Stomach (tissue), 4 donors: Measurements from ENCODE around the gene STEAP4.

Source experiments
- EP300 ChIP-seq: sonication (generic); formaldehyde crosslinking; IDR thresholded peaks from one replicate; pipeline ENCODE4 v1.6.1; 2017; ENCODE audit warnings: antibody characterized with exemption
- POLR2AphosphoS5 ChIP-seq, 3 donors: sonication (generic); formaldehyde crosslinking; IDR thresholded peaks; one replicate each; pipeline ENCODE4 v1.6.1; 2016; ENCODE audit warnings: antibody characterized with exemption in 3 of 3
- TF ChIP-seq, protein P1 (sequence below), 7 experiments: fragments of 450-650 bp in 4 of 7; fragments of 200-600 bp in 3 of 7; sonication (generic) in 3 of 7; IDR thresholded peaks; one replicate each; pipeline ENCODE4 v1.5.1; 2016 to 2019; ENCODE audit warnings: antibody characterized with exemption in 7 of 7, control low read depth in 2 of 7, mild to moderate bottlenecking in 1 of 7

DNA sequence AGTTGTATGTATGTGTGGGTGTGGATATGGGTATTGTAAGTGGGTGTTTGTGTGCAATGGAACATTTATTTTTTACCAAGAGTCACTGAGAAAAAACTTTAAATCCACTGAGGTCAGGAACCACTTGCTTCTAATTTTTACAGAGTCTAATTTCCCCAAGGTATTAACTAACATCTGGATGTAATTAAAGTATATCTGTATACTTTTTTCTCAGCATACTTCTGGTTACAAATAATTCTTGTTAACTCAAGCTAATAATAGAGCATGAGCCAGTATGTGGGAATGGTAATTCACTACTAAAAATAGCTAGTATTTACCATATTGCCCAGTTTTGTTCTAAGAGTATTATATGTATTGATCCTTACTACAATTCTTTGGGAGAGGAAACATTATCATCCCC lies 24.6 kb upstream of the STEAP4 start:
- TF ChIP-seq, protein P1, sequence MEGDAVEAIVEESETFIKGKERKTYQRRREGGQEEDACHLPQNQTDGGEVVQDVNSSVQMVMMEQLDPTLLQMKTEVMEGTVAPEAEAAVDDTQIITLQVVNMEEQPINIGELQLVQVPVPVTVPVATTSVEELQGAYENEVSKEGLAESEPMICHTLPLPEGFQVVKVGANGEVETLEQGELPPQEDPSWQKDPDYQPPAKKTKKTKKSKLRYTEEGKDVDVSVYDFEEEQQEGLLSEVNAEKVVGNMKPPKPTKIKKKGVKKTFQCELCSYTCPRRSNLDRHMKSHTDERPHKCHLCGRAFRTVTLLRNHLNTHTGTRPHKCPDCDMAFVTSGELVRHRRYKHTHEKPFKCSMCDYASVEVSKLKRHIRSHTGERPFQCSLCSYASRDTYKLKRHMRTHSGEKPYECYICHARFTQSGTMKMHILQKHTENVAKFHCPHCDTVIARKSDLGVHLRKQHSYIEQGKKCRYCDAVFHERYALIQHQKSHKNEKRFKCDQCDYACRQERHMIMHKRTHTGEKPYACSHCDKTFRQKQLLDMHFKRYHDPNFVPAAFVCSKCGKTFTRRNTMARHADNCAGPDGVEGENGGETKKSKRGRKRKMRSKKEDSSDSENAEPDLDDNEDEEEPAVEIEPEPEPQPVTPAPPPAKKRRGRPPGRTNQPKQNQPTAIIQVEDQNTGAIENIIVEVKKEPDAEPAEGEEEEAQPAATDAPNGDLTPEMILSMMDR (IDR thresholded peaks at IDR 0.05) = no peak
- TF ChIP-seq EP300 (no peak), POLR2AphosphoS5 (IDR thresholded peaks at IDR 0.05) (no peak)
